Mucosa of stomach (tissue), 1 donor: Measurements from ENCODE around the gene ANXA2R.

Source experiments
- H3K27me3 ChIP-seq: one replicate; pipeline ENCODE4 v1.7.0; 2013; ENCODE audit warnings: mild to moderate bottlenecking, low read length; ENCODE audit not compliant: control insufficient read depth, insufficient read depth
- H3K36me3 ChIP-seq: one replicate; pipeline ENCODE4 v1.7.0; 2013; ENCODE audit warnings: low read length; ENCODE audit not compliant: control insufficient read depth, insufficient read depth
- H3K4me1 ChIP-seq: one replicate; pipeline ENCODE4 v1.7.0; 2013; ENCODE audit warnings: mild to moderate bottlenecking, low read length; ENCODE audit not compliant: control insufficient read depth, insufficient read depth
- H3K4me3 ChIP-seq: one replicate; pipeline ENCODE4 v1.7.0; 2013; ENCODE audit warnings: low read length
- H3K9ac ChIP-seq: one replicate; pipeline ENCODE4 v1.7.0; 2013; ENCODE audit warnings: mild to moderate bottlenecking, low read length, moderate library complexity
- H3K9me3 ChIP-seq: one replicate; pipeline ENCODE4 v1.7.0; 2013; ENCODE audit warnings: mild to moderate bottlenecking, low read length, moderate library complexity; ENCODE audit not compliant: control insufficient read depth
- donor health status: Pancreatic carcinoma.

Gene ANXA2R

DNA sequence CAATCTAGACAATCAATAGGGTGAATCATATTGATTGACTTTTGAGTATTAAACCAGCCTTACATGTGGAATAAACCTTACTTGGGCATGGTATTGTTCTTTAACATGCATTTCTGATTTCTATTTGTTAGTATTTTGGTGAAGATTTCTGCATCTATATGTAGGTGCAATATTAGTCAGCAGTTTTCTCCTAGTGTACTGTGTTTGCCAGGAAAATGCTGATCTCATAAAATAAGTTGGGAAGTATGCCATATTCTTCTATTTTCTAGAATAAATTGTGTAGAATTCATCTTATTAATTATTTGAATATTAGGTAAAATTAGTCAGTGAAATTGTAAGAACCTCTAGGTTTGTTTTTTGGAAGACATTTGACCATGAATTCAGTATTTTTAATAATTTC lies 38.4 kb downstream of the ANXA2R start:
- H3K36me3 ChIP-seq = no peaks in the 10 kb centered on the region
- no peak overlapping the region for H3K9ac ChIP-seq
- no peaks in the 10 kb centered on the region for H3K4me1 ChIP-seq
- no peak overlapping the region for H3K4me3 ChIP-seq
- no peaks in the 10 kb centered on the region for H3K9me3 ChIP-seq
- peaks cover 74% of the 10 kb centered on the region for H3K27me3 ChIP-seq

DNA sequence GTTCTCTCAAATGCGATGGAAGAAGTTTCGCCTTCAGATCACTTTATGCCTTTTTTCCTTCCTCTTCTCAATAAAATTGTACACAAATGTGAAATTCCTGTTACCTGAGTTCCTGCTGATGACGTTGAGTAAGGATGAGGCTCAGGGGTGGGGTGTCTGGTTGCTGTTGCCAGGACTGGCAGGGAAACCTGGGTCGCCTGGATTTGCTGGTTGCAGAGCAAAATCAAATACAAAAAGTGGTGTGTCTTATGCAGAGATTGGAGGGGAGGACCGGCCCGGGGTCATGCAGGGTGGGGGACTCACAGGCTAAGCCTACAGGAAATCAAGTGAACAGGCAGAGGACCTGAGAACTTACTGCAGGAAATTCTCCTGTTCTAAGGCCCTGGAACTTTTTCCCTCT lies 39.2 kb downstream of the ANXA2R start:
- Histone ChIP-seq H3K4me3 (no peak overlapping the region), H3K27me3 (peaks cover 74% of the 10 kb centered on the region), H3K9me3 (no peaks in the 10 kb centered on the region), H3K4me1 (no peaks in the 10 kb centered on the region), H3K9ac (no peak overlapping the region), H3K36me3 (no peaks in the 10 kb centered on the region)

DNA sequence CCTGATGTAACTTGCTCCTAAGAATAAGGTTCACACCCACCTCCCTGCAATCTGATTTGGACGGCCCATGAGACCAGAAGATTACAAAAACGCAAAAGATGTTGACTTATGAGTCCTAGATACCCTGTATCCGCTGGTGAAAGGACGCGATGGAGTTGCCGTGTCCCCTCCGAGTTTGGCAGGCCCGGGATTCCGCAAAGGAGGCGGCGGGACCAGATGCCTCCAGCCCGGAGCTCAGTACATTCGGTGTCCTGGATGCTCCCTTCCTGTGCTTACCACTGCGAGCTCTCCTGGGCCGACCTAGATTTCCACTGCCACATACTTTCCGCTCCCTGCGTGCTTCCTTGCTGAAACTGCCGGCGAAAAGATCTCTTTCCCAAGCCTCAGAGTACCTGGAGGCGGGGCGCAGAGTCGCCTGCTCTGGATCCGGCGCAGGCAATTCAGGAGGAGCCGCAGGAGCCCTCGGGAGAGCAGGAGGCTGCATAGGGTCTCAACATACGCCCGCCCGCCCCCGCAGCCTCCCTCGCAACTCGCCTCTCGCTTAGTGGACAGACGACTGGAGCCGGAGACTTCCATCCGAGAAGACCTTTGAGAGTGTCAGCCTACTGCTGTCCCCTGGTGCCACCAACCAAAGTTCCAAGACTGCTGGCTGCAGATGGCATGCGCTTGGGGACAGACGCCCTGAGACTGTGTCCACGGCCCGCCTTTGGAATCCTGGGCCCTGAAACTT lies 39.8 kb downstream of the ANXA2R start:
- Histone ChIP-seq H3K36me3 (no peaks in the 10 kb centered on the region), H3K9ac (no peak overlapping the region), H3K9me3 (no peaks in the 10 kb centered on the region), H3K4me1 (no peaks in the 10 kb centered on the region), H3K4me3 (no peak overlapping the region), H3K27me3 (peaks cover 80% of the 10 kb centered on the region)

DNA sequence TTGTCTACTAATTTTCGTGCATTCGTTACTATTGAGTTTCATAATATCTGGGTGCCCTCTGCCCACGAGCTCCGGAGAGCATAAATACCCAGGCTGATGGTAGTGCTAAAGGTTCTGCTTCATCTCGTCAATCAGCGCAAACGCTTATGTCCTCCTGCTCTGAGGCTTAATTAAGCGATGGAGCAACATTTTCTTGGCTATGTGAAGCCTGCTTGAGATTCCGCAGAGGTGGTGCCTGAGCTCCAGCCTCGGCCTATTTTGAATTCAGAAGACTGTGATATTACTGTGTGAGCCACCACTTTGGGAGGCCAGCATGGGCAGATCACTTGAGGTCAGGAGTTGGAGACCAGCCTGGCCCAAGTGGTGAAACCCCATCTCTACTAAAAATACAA lies 44.8 kb downstream of the ANXA2R start:
- Histone ChIP-seq H3K4me1 (peaks cover 13% of the 10 kb centered on the region), H3K9me3 (no peaks in the 10 kb centered on the region), H3K27me3 (peaks cover 92% of the 10 kb centered on the region), H3K4me3 (no peak overlapping the region), H3K9ac (no peak overlapping the region), H3K36me3 (no peaks in the 10 kb centered on the region)

- no peak overlapping the region for H3K4me3 ChIP-seq
- no peak overlapping the region for H3K9ac ChIP-seq
Observed at GRCh38 chr5:42994555-42995359, 45.4 kb downstream of the ANXA2R start.

DNA sequence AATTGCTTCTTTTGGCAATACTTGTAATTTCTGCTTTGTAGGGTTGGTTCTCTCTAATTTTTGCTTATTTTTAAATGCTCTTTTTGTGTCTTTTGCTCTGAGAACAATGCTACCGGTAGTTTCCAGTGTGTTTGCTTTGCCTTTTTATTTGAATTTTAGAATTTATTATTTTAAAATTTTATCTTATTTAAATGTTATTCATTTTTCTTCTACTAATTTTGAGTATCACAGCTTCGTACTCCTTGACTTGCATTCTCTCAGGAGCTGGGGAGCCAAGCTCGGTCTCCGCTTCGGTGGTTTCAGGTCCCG lies 45.9 kb downstream of the ANXA2R start:
- peak overlapping the region; percentile 31 for H3K9ac ChIP-seq
- no peaks in the 10 kb centered on the region for H3K9me3 ChIP-seq
- H3K4me3 ChIP-seq = no peak overlapping the region
- peaks cover 88% of the 10 kb centered on the region for H3K27me3 ChIP-seq
- peaks cover 13% of the 10 kb centered on the region for H3K4me1 ChIP-seq
- H3K36me3 ChIP-seq = no peaks in the 10 kb centered on the region

More at GRCh38 chr5:42994555-42995359, 45.4 kb downstream of the ANXA2R start:
- no peaks in the 10 kb centered on the region for H3K9me3 ChIP-seq
- H3K4me1 ChIP-seq = peaks cover 13% of the 10 kb centered on the region
- no peaks in the 10 kb centered on the region for H3K36me3 ChIP-seq
- H3K27me3 ChIP-seq = peaks cover 92% of the 10 kb centered on the region

- Histone ChIP-seq H3K4me1 (peaks cover 13% of the 10 kb centered on the region), H3K9ac (peak overlapping the region; percentile 31), H3K27me3 (peaks cover 82% of the 10 kb centered on the region), H3K36me3 (no peaks in the 10 kb centered on the region), H3K4me3 (no peak overlapping the region), H3K9me3 (no peaks in the 10 kb centered on the region)
Observed at GRCh38 chr5:42993516-42994245, 46.4 kb downstream of the ANXA2R start.

GRCh38 chr5:42992088-42992879 lies 47.8 kb downstream of the ANXA2R start:
- Histone ChIP-seq H3K36me3 (no peaks in the 10 kb centered on the region), H3K27me3 (peaks cover 68% of the 10 kb centered on the region), H3K4me3 (peak overlapping the region; percentile 22), H3K9me3 (no peaks in the 10 kb centered on the region), H3K4me1 (peaks cover 13% of the 10 kb centered on the region), H3K9ac (peak overlapping the region; percentile 18)

GRCh38 chr5:42991404-42992087 lies 48.6 kb downstream of the ANXA2R start:
- peaks cover 13% of the 10 kb centered on the region for H3K4me1 ChIP-seq
- peak overlapping the region; percentile 18 for H3K9ac ChIP-seq
- H3K4me3 ChIP-seq = peak overlapping the region; percentile 22
- no peaks in the 10 kb centered on the region for H3K36me3 ChIP-seq
- no peaks in the 10 kb centered on the region for H3K9me3 ChIP-seq
- H3K27me3 ChIP-seq = peaks cover 65% of the 10 kb centered on the region

DNA sequence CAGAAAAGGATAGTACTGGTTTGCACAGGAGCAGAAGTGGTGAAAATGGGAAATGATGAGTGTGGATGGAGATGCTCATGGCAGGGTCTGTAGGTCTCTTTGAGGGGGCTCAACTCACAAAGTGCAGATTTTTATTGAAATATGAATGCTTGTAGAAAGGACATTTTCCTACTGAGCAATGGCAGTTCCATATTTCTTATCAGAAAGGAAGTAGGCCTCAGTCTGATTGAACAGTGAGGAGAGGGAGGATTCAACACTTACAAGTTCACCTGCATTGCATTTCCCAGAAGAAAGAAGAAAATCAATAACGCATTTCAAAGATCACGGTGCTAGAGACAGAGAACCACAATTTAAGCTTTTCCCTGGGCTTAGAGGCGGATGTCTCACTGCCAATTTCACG lies 49.2 kb downstream of the ANXA2R start:
- H3K4me3 ChIP-seq = no peak overlapping the region
- peaks cover 13% of the 10 kb centered on the region for H3K4me1 ChIP-seq
- H3K27me3 ChIP-seq = peaks cover 63% of the 10 kb centered on the region
- H3K9ac ChIP-seq = no peak overlapping the region
- no peaks in the 10 kb centered on the region for H3K9me3 ChIP-seq
- no peaks in the 10 kb centered on the region for H3K36me3 ChIP-seq
